OCI-LY7 (cell line): ENCODE results near the gene ATP5MC2. TPM values are rescaled to one million over a fixed set of nuclear protein-coding genes. Genes with fewer than 3 reads are reported as not detected.

Experiments
- BruUV-seq: library from RNA; stranded (reverse); fragments of 400-500 nt; replicated peaks from 2 replicates; lab custom pipeline; 2021; lab: Mats Ljungman, UMichigan
- CTCF ChIA-PET: fragments of 300-600 bp; sonication (Branson Sonifier 250); formaldehyde crosslinking; loops from one replicate; lab custom pipeline; 2022; ENCODE audit warnings: antibody characterized with exemption; ENCODE audit not compliant: unreplicated experiment; lab: Charles Lee
- POLR2A ChIA-PET: fragments of 300-600 bp; sonication (Branson Sonifier 250); formaldehyde crosslinking; loops from one replicate; lab custom pipeline; 2022; ENCODE audit warnings: antibody characterized with exemption; lab: Charles Lee
- DNase-seq: peaks from one replicate; pipeline ENCODE4 v3.0.0-alpha.2; 2015; ENCODE audit warnings: low spot score
- H2AFZ ChIP-seq: fragments of 200-600 bp; sonication (generic), shearing (Covaris generic); 2 replicates; pipeline ENCODE4 v1.6.1; 2014; ENCODE audit warnings: mild to moderate bottlenecking, antibody characterized with exemption, low read length, moderate library complexity
- H3K27ac ChIP-seq: fragments of 200-600 bp; sonication (generic); 2 replicates; pipeline ENCODE4 v1.5.1; 2014; ENCODE audit warnings: mixed run types, low read depth, mild to moderate bottlenecking, moderate library complexity, low read length, inconsistent platforms; ENCODE audit not compliant: poor library complexity, severe bottlenecking
- H3K36me3 ChIP-seq: fragments of 200-600 bp; sonication (generic); 2 replicates; pipeline ENCODE4 v1.6.1; 2014; ENCODE audit warnings: mild to moderate bottlenecking, antibody characterized with exemption, low read length, moderate library complexity, mixed read lengths; ENCODE audit not compliant: insufficient read depth
- H3K4me1 ChIP-seq: fragments of 200-600 bp; sonication (generic); 2 replicates; pipeline ENCODE4 v1.5.1; 2014; ENCODE audit warnings: mild to moderate bottlenecking, low read length; ENCODE audit not compliant: insufficient read depth, poor library complexity, severe bottlenecking
- H3K4me2 ChIP-seq: fragments of 200-600 bp; sonication (generic); 2 replicates; pipeline ENCODE4 v1.6.1; 2014; ENCODE audit warnings: mild to moderate bottlenecking, low read length
- H3K4me3 ChIP-seq: fragments of 200-600 bp; sonication (generic); 2 replicates; pipeline ENCODE4 v1.5.1; 2014; ENCODE audit warnings: mild to moderate bottlenecking, low read depth, low read length; ENCODE audit not compliant: poor library complexity, severe bottlenecking
- H3K79me2 ChIP-seq: fragments of 200-600 bp; sonication (generic); 2 replicates; pipeline ENCODE4 v1.6.1; 2016; ENCODE audit warnings: low read depth, mild to moderate bottlenecking, low read length, moderate library complexity, mixed read lengths; ENCODE audit not compliant: insufficient read depth
- H3K9me2 ChIP-seq: fragments of 200-600 bp; sonication (generic); 2 replicates; pipeline ENCODE4 v1.6.1; 2016; ENCODE audit warnings: mild to moderate bottlenecking, low read length, mixed read lengths; ENCODE audit not compliant: insufficient read depth
- H3K9me3 ChIP-seq: fragments of 200-600 bp; sonication (generic); 2 replicates; pipeline ENCODE4 v1.6.1; 2014; ENCODE audit warnings: mild to moderate bottlenecking, mixed run types, low read length, mixed read lengths
- H4K20me1 ChIP-seq: fragments of 200-600 bp; sonication (generic); 2 replicates; pipeline ENCODE4 v1.6.1; 2014; ENCODE audit warnings: mild to moderate bottlenecking, antibody characterized with exemption, low read length, moderate library complexity, mixed read lengths; ENCODE audit not compliant: insufficient read depth
- EZH2phosphoT487 ChIP-seq: fragments of 200-600 bp; sonication (generic); IDR thresholded peaks from 2 replicates; pipeline ENCODE4 v1.6.1; 2018; ENCODE audit warnings: low read depth, borderline replicate concordance, mild to moderate bottlenecking, mixed run types, antibody characterized with exemption, low read length, moderate library complexity, mixed read lengths
- intact Hi-C: fragments of 100-400 bp; cut with micrococcal nuclease; formaldehyde crosslinking; loops from one replicate; pipeline ENCODE4 v1.10.0; 2022; ENCODE audit not compliant: unreplicated experiment
- total RNA-seq, 2 experiments: library from RNA; depleted of rRNA in 1 of 2; stranded (reverse); fragments of >200 nt in 1 of 2; shearing (Covaris generic) in 1 of 2; gene quantifications; 2 replicates each; pipeline ENCODE4 v1.2.3, GENCODE V29; 2014 to 2022
- TF ChIP-seq, protein P1 (sequence below): fragments of 200-600 bp; sonication (generic); conservative IDR thresholded peaks from 2 replicates; pipeline ENCODE4 v1.5.1; 2014; ENCODE audit warnings: mild to moderate bottlenecking, antibody characterized with exemption, low read length, moderate library complexity, mixed read lengths

Gene ATP5MC2
- total RNA-seq, 2 experiments from 2014 or later, result 374 to 500 TPM

DNA sequence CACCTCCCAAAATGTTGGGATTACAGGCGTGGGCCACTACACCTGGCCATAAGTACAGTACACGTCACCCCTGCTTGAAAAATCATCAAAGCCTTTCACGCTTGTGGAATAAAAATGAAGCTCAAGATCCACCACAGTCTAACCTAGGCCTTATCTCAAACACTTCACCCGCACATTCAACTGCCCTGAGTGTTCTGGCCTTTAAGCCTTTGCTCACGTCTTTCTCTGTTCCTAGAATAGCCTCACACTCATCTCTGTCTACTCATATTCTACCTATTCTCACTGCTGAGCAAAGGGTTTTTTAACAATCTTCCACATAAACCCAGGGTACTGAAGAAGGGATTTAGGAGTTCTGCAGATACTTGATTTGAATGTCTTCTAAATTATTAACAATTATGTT is 41.4 kb upstream of the ATP5MC2 start:
- H3K4me2 ChIP-seq, result no peak overlapping the region
- no peak overlapping the region for H3K27ac ChIP-seq
- no peaks in the 10 kb centered on the region for H3K79me2 ChIP-seq
- BruUV-seq, result no TSS peak
- ChIA-PET CTCF (no interaction called here), POLR2A (no interaction called here)
- H3K36me3 ChIP-seq, result no peaks in the 10 kb centered on the region
- no peaks in the 10 kb centered on the region for H3K9me3 ChIP-seq
- no peaks in the 10 kb centered on the region for H4K20me1 ChIP-seq
- no peak overlapping the region for H2AFZ ChIP-seq
- no peak for TF ChIP-seq EZH2phosphoT487
- TF ChIP-seq, protein P1, sequence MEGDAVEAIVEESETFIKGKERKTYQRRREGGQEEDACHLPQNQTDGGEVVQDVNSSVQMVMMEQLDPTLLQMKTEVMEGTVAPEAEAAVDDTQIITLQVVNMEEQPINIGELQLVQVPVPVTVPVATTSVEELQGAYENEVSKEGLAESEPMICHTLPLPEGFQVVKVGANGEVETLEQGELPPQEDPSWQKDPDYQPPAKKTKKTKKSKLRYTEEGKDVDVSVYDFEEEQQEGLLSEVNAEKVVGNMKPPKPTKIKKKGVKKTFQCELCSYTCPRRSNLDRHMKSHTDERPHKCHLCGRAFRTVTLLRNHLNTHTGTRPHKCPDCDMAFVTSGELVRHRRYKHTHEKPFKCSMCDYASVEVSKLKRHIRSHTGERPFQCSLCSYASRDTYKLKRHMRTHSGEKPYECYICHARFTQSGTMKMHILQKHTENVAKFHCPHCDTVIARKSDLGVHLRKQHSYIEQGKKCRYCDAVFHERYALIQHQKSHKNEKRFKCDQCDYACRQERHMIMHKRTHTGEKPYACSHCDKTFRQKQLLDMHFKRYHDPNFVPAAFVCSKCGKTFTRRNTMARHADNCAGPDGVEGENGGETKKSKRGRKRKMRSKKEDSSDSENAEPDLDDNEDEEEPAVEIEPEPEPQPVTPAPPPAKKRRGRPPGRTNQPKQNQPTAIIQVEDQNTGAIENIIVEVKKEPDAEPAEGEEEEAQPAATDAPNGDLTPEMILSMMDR, result no peak
- H3K4me1 ChIP-seq, result no peaks in the 10 kb centered on the region
- DNase-seq, result no peak
- H3K4me3 ChIP-seq, result no peak overlapping the region
- no peaks in the 10 kb centered on the region for H3K9me2 ChIP-seq
- intact Hi-C loops, result no loop called here

DNA sequence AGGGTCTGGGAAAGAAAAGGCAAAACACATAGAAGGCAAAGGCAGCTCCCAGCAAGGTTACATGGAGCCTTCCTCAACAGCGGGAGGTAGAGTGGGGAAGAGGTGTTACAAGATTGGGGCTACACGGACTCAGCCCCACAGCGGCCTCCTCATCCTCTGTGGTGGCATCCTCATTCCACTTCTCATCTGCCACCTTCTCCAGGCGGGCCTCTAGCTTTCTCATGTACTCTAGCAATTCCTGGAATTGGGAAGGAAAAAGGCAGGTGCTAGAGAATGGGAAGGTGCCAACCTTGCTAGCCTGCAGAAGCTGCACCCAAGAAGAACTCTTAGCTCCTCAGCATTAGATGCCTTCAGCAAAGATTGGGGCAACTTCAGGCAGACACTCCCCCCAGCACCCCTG is 38.1 kb upstream of the ATP5MC2 start:
- CTCF ChIA-PET, result no interaction called here

DNA sequence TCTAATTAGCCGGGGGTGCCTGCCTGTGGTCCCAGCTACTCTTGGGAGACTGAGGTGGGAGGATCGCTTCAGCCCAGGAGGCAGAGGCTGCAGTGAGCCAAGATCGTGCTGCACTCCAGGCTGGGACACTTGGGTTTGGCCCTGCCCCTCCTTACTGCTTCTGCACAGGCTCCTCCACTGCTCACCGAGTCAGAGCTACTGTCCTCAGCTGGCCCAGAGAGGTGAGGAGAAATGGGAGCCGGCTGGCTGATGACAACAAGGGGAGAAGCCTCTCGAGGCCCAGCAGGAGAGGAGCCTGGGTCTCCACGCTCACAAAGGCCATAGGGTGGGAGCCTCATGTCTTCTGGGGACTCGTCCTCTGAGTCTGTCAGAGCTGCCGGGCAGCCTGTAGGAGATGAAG is 37.6 kb upstream of the ATP5MC2 start:
- POLR2A ChIA-PET, result no interaction called here
- Histone ChIP-seq H3K4me2 (no peak overlapping the region), H3K4me3 (no peak overlapping the region), H4K20me1 (no peaks in the 10 kb centered on the region), H3K36me3 (no peaks in the 10 kb centered on the region), H3K9me2 (no peaks in the 10 kb centered on the region), H3K9me3 (no peaks in the 10 kb centered on the region), H3K79me2 (no peaks in the 10 kb centered on the region), H3K4me1 (no peaks in the 10 kb centered on the region), H2AFZ (no peak overlapping the region), H3K27ac (no peak overlapping the region)
- no peak for TF ChIP-seq EZH2phosphoT487
- TF ChIP-seq, protein P1, result no peak
- no TSS peak for BruUV-seq
- CTCF ChIA-PET, result no interaction called here
- no peak for DNase-seq
- intact Hi-C loops, result no loop called here

More for the DNA sequence above, 38.1 kb upstream of the ATP5MC2 start:
- Histone ChIP-seq H3K36me3 (no peaks in the 10 kb centered on the region), H4K20me1 (no peaks in the 10 kb centered on the region), H3K4me2 (no peak overlapping the region), H3K4me1 (no peaks in the 10 kb centered on the region), H3K79me2 (no peaks in the 10 kb centered on the region), H3K9me2 (no peaks in the 10 kb centered on the region), H3K27ac (no peak overlapping the region), H2AFZ (no peak overlapping the region), H3K4me3 (no peak overlapping the region), H3K9me3 (no peaks in the 10 kb centered on the region)
- no peak for DNase-seq
- no TSS peak for BruUV-seq
- intact Hi-C loops, result no loop called here
- POLR2A ChIA-PET, result no interaction called here
- TF ChIP-seq, protein P1, result no peak
- no peak for TF ChIP-seq EZH2phosphoT487
